Astrocyte (in vitro differentiated cells and primary cell): ENCODE data around the gene DDIAS.

Experiments
- EZH2 ChIP-seq: IDR thresholded peaks from 2 replicates; pipeline ENCODE4 v1.6.1; 2012; ENCODE audit warnings: mild to moderate bottlenecking, low read length, inconsistent platforms; ENCODE audit not compliant: insufficient read depth
- TF ChIP-seq, protein P1 (sequence below): IDR thresholded peaks from 2 replicates; pipeline ENCODE4 v1.5.1; 2011; ENCODE audit warnings: low read depth, mild to moderate bottlenecking, inconsistent platforms, low read length, moderate library complexity; ENCODE audit not compliant: insufficient read depth

DNA sequence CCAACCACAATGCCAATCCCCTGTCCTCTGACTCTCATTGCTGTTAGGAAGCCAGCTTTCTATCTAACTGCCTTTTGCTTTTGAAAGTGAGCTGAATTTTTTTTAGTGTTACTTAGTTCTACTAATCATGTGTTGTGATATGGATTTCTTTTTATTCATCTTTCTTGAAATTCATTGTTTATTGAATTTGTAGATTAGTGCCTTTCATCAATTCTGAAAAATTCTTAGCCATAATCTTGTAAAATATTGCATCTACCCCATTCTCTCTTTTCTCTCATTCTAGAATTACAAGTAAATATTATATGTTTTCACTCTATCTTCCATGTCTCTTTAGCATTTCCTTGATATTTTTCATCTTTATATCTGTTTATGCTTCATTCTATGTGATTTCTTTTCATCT, 47.8 kb downstream of the DDIAS start:
- TF ChIP-seq, protein P1, sequence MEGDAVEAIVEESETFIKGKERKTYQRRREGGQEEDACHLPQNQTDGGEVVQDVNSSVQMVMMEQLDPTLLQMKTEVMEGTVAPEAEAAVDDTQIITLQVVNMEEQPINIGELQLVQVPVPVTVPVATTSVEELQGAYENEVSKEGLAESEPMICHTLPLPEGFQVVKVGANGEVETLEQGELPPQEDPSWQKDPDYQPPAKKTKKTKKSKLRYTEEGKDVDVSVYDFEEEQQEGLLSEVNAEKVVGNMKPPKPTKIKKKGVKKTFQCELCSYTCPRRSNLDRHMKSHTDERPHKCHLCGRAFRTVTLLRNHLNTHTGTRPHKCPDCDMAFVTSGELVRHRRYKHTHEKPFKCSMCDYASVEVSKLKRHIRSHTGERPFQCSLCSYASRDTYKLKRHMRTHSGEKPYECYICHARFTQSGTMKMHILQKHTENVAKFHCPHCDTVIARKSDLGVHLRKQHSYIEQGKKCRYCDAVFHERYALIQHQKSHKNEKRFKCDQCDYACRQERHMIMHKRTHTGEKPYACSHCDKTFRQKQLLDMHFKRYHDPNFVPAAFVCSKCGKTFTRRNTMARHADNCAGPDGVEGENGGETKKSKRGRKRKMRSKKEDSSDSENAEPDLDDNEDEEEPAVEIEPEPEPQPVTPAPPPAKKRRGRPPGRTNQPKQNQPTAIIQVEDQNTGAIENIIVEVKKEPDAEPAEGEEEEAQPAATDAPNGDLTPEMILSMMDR, result no peak
- no peak for TF ChIP-seq EZH2
